CD4-positive, alpha-beta T cell treated with Interleukin-15 for 1 hour (primary cell): ENCODE measurements around the gene SH2B2.
A peak's percentile ranks its signal among the peaks of the same experiment; 100 is the strongest.
"Not testable (repeated sequence)": the region's sequence is repeated elsewhere in the genome, so short reads cannot be mapped to it uniquely, and the experiment has no call there.

Experiments
- DNase-seq: peaks from one replicate; pipeline ENCODE4 v3.0.0-alpha.2; 2020

Gene SH2B2

DNA sequence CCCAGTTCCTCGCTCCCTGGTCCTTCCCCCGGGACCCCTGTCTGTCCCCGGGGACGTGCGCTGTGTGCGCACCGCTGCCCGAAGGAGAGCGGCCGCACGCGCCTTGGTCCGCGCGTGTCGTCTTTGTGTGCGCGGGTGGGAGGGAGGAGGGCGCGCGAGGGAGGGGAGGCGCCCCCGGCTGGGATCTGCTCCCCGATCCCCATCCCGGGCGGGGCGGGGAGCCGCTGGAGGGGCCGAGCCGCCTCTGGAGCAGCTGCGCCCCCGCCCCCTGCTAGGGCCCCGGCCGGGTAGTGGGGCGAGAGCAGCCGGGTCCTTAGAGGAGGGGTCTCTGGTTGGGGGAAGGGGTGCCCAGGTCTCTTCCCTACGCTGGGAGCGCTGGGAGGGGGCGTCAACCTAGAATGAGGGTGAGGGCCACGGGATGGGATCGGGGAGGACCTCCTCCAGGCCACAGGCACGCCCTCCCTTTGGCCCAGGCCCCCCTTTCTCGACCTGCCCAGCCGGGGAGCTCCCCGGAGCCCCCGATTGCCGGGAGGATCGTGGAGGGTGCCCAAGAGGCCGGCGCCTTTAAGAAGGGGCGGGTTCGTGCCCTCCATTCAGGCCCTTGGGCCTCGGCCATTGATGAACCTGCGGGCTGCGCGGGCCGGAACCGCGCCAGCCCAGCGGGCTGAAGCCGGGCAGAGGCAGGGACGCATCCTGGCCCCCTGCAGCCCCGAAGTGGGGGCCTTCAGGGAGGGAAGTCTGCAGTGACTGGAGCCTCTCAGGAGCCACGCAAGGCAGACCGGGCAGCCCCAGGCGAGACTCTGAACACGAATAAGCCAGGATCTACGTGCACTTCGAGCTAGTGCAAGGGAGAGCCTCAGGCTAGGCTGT, 678 bp downstream of the SH2B2 start:
- DNase-seq: peak; percentile 34

DNA sequence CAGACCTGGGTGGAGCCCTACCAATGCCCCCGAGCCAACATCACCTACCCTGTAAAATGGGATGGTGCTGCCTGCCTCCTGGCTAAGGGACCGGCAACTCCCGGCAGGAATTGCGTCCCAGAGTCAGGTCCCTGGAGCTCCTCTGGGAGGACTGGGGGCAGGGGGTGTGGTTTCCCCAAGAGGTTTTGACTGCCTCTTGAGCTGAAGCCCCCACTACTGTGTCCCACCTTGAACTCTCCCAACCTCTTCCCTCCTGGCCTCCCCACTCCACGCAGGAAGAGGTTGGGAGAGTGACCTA, 1.3 kb downstream of the SH2B2 start:
- no peak for DNase-seq

DNA sequence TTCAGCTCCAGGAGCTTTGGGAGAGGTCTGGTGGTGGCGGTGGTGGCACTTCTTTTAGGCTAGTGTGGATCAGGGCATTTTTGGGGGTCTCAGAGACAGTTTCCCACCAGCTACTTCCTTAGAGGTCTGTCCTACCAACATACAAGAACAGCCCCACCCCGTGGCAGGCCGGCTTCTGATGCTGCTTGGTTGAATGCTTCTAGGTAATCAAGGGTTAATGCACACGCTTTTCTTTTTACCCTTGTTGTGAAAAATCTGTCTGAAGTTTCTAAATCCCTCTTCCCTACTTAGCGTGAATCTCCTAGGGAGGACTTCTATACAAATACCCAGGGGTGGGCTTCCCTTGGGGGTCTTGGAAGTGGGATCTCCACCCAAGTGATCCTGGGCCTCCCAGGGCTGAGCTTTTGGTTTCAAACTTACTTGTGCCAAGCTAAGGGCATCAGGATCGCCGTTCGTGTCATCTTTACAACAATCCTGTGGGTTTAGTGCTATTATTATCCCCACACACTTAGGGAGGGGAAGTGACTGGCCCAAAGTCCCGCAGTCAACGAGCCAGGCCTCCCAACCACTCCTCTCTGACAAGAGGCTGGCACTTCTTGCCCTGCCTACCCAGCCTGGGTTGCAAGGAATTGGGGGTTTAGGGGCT, 1.7 kb downstream of the SH2B2 start:
- DNase-seq: no peak

DNA sequence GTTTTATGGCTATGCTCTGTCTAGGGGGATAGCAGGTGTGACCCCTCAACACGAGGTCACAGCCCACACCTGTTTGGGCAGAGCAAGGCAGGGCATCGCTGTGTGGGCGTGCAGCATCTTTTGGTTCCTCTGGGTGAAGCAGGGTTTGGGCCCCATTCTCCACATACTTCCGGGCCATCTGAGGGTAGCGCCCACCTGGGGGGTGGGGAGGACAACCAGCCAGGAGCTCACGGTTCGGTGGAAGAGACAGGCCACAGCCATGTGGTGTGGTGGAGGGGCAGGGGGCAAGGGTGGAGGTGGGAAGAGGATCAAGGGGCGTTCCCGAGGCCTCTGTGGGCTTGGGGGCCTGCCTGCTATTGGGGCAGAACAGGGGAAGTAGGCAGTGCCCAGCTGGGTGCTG, 2.4 kb downstream of the SH2B2 start:
- DNase-seq: peak; percentile 33

DNA sequence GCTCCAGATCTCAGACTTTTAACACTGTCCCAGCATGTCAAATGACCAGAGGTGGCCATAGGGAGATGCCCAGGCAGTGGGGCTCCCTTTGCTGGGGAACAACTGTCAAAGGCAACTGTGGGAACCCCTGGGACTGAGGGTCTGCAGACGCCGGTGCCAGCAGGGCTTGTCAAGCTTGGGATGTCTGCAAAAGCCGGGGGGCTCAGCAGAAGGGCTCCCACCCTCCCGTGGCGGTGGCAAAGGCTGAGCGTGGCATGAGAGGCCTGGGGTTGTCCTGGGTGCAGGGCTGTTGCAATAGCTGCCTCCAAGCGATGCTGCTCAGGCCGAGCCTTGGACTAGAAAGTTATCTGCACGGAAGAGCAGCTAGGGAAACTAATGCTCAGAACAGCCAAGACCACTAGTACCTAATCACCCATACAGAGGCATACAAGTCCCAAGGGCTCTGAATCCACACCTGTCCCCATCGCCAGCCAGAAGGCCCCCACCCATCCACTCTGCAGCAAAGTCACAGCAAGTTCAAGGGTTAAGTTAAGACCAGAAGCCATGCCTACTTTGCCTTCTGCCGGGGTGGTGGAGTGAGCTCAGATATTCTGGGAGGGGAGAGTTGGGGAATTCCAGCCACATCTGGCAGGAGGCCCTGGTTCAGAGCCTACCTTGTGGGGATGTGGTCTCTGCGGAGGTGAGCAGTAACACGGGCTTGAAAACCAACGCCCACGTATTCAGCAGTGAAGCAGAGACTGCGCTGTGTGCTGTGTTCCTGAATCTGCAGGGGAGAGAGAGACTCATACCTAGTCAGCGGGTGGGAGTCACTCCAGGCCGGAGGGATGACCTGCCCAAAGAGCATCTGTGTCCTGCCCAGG, 4.6 kb downstream of the SH2B2 start:
- DNase-seq: peak; percentile 42

DNA sequence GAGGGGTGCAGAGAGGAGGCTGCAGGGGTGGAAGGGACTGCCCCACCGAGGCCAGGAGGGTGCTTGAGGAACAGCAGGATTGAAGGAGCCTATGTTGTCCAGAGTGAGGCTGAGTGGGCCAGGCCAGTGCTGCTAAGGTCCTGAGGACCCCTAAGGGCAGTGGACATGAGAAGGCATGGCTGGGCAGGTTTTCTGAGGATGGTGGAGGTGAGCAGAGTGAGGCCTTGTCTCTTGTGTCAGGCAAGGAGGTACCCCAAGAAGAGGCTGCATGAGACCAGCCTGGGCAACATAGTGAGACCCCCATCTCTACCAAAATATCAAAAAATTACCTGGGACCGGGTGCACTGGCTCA, 5.2 kb downstream of the SH2B2 start:
- DNase-seq: no peak

DNA sequence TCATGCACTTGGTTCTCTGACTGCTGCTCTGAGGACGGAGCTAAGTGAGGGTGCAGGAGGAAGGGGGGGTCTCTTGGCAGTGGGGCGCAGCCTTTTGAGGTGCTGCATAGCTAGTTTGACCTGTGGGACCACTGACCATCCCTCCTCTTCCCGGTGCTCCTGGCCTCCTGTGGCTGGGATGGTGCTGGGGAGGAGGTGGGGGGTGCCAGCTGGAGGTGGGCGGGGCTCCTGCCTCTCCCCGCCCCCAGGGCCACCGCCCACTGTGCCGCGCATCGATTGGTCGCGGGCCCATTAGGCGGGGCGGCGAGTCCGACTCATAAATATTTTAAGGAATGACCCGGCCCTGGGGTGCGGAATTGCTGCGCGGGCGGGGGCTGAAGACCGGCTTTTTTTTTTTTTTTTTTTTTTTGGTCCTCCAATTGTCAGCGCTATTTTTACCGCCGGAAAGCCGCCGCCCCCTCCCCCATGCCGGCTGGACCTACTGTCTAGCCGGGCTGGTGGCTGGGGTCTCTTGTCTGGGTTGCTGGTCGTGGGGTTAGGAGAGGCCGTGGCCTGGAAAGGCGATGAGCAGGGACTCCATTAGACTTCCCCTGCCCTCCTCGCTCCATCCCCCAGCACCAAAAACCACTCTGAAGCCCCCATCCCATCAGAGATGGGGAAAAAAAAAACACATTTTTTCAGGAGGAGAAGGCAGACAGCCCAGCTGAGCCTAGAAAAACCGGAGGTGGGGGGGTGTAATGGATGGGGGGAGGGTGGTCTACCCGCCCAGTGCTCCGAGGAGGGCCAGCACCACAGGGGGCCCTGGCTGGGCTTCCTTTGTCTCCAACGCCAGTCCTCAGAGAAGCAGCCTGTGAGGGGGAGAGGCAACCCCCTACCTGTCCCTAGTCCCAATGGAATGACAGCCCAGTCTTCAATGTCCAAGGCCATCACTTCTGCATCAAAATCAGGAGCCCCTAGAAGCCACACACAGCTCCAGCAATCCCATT, 6.4 kb downstream of the SH2B2 start:
- DNase-seq: no peak

DNA sequence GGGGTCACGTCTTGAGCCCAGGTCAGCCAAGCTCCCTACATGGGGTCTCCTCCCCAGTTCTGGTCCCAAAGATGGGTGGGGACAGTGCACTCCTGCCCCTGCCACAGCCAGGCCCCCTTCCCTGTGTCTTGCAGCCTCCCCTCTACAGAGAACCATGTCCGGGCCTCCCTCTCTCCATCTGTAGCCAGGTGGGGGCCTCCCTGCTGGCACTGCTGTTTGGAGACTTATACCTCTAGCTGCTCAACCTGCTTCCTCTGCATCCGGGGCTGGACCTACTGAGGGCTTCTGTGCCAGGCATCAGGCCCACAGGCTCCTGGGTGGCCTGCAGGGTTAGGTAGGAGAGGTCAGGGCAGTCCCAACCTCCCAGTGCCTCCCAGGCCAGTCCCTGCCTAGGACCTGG, 7.9 kb downstream of the SH2B2 start:
- DNase-seq: no peak

DNA sequence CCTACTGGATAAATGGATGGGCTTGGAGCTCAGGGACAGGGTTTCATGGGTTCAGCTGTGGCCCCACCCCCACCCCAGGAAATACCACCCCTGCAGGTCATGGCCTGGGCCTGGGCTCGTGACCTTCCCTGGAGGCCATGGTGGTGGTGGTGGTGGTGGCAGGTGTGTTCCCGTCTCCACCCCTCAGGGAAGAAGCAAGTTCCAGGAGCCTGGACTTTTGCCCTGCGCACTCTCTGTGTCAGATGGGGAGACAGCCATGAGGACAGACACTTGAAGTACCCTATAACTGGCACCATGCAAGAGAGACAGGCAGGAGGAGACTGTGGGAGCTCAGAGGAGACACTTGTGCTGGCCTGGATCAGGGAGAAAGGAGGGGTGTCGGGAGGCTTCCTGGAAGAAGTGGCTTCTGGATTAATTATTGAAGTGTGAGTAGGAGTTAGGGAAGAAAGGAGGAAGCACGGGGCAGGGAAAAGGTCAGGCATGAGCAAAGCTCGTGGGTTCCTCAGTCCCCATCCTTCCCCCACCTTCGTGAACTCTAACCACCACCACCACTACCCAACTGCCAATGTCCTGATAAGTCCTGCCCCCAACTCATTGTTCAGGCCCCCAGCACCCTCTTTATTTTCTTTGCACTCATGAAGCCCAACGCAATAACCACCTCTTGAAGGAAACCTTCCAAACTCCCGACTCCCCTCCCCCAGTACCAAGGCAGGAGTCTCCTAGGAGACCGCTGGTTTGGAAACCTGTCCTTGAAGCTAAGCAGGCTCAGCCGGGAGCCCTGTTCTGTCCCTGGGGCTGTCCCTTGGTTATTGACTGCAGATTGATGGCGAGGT, 8.9 kb downstream of the SH2B2 start:
- no peak for DNase-seq

DNA sequence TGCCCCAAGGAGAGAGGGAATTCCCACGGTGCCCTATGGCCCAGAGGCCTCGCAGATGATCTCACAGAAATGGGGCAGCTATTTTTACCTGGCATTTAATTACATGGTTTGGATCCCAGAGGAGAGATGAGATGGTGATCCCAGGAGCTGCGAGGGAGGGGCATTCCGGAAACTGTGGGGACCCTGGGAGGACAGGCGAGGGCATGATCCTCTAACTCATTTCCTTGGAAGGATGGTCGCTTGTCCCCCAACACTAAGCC, 9.4 kb downstream of the SH2B2 start:
- DNase-seq: no peak

DNA sequence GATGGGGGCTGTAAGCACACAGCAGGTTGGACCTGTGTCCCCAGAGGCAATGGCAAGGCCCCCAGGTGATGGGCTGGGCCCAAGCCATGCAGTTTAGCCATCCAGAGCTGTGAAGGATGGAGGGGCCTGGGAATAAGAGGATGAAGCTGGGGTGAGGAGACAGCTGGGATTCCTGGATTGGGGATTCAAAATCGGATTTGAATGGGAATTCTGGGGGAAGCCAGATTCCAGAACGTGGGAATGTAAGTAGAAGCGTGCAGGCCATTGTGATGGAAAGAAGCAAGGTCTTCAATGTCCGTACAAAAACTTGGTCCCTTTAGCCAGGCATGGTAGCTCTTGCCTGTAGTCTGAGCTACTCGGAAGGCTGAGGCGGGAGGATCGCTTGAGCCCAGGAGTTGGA, 9.8 kb downstream of the SH2B2 start:
- no peak for DNase-seq

DNA sequence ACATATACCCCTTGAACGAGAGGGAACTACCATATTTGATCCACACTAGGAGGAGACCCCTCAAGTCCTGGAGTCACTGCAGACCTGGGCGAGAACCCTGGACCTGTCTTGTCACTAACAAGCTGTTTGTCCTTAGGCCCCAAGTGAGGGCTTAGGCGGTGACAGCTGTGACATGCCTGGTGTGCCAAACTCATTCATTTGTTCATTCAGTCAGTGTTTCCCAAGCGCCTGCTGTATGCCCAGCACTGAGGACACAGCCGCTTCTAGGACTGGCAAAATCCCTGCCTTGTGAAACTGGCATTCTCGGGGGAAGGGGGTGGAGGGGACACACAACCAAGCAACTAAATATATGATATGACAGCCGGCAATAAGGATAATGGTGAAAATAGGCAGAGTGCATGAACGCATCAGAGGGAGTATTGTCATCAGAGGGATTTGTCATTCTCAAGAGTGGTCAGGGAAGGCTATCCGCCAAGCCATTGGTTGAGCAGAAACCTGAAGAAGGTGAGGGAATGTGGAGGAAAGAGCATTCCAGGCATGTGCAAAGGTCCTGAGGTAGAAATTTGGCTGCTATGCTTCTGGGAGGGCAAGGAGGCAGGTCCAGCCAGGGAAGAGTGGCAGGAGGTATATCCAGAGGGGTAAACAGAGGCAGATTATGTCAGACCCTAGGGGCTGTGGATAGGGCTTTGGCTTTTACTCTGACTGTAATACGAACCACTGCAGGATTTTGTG, 11.0 kb downstream of the SH2B2 start:
- DNase-seq: no peak

DNA sequence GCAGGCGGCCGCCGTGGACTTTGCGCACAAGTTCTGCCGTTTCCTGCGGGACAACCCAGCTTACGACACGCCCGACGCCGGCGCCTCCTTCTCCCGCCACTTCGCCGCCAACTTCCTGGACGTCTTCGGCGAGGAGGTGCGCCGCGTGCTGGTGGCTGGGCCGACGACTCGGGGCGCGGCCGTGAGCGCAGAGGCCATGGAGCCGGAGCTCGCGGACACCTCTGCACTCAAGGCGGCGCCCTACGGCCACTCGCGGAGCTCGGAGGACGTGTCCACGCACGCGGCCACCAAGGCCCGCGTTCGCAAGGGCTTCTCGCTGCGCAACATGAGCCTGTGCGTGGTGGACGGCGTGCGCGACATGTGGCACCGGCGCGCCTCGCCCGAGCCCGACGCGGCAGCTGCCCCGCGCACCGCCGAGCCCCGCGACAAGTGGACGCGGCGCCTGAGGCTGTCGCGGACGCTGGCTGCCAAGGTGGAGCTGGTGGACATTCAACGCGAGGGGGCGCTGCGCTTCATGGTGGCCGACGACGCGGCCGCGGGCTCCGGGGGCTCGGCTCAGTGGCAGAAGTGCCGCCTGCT, 14.1 kb downstream of the SH2B2 start:
- DNase-seq: no peak

DNA sequence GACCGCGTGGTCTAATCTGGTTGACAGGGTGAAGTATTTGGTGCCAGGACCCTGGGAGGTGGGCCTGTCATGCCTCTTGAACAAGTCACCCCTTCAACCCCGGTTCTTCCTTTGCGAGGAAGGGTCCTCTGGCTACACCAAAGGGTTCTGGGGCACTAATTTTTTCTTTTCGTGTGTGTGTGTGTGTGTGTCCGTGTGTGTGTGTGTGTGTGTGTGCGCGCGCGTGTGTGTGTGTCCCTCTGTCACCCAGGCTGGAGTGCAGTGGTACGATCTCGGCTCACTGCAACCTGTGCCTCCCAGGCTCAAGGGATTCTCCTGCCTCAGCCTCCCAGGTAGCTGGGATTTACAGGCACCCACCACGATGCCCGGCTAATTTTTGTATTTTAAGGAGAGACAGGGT, 14.7 kb downstream of the SH2B2 start:
- not testable (repeated sequence) for DNase-seq

DNA sequence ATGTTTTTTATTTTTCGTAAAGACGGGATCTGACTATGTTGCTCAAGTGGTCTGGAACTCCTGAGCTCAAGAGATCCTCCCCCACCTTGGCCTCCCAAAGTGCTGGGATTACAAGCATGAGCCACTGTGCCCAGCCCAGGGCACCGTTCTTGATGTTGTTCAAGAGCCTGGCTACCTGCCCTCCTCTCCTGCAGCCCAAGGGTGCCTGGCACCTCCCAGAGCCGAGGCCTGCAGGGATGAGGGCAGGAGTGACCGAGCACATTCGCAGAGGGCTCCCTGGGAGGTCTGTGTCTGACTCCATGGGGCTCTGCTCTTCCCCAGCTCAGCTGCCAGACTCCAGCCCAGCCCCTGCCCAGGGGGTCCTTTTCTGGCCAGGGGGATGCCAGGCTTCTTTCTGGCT, 15.4 kb downstream of the SH2B2 start:
- DNase-seq: no peak

DNA sequence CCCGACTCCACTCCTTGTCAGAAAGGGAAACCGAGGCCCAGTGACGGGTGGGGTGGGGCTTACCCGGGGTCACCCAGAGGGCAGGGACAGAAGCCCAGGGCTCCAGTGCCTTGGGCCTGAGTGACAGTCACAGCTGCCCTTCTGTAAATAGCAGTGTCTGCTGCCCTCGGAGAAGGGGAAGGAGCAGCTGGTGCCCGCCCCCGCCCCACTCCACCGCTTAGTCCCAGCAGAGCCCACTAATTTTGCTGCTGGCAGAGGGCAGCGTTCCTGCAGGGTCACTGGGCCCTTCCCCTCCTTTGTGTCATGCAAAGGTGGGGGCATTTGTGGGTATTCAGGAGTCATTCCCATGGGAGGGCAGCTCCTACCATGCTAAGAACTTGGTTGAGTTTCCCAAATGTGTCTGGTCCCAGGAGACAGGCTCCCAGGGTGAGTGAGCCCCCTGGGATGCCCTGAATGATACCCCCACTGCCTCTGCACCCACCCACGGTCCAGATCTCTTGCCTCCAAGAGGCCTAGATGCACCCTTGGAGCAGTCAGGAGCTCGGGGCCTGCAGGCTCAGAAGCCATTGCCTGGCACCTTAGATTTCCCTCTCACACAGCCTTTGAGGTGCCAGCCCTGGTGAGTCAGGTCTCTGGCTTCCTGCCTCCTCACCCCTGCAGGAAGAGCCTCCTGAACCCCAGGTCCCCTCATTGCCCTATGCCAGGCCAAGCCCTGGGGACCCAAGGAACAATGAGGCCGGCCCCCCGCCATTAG, 17.2 kb downstream of the SH2B2 start:
- no peak for DNase-seq

DNA sequence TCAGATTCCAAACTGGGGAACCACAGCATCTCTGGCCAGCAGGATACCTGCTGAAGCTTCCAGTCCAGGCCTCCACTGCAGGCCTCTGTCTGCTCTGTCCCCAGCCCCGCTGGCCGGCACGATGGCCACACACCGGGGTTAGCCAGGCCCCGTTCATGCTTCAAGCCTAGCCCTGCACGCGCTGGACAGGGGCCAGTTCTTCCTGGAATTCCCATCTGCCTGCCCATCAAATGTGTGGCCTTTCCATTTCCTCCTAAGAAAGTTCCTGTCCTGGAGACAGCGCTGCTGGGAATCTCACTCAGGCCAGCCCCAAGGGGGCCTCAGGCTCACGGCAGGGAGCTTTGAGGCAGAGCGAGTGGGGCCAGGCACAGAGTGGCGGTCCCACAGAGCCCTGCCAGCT, 18.0 kb downstream of the SH2B2 start:
- no peak for DNase-seq

DNA sequence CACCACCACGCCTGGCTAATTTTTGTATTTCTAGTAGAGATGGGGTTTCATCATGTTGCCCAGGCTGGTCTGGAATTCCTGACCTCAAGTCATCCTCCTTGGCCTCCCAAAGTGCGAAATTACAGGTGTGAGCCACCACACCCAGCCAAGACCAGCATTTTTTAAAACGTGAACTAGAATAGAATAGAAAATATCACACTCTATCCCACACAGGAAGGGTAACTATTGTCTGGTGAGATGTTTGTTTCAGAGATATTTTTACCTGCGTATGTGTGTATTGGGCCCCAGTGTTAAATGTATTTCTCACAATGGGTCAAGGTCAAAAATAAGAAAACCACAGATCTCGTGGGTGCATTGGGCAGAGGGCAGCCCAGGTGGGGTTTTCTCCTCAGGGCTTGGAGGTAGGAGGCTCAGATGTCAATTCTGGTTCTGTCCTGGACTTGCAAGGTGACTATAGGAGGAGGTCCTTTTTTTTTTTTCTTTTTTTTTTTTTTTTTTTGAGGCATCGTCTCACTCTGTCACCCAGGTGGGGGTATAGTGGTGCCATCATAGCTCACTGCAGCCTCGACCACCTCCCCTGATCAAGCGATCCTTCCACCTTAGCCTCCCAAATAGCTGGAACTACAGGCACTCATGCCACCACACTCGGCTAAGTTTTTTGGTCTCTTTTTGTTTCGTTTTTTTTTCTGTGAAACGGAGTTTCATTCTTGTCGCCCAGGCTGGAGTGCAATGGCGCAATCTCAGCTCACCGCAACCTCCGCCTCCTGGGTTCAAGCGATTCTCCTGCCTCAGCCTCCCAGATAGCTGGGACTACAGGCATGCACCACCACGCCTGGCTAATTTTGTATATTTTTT, 19.0 kb downstream of the SH2B2 start:
- DNase-seq: no peak
